Stimulated activated CD4-positive, alpha-beta T cell treated with anti-CD3 and anti-CD28 coated beads, Interleukin-15, amount 100 ng/mL, for 48 hours (primary cell): ENCODE data around the gene ZBTB42.

ENCODE experiments used
- DNase-seq, 2 donors: peaks; one replicate each; pipeline ENCODE4 v3.0.0-alpha.2; 2020; ENCODE audit warnings: low read depth in 2 of 2

The ZBTB42 gene

DNA sequence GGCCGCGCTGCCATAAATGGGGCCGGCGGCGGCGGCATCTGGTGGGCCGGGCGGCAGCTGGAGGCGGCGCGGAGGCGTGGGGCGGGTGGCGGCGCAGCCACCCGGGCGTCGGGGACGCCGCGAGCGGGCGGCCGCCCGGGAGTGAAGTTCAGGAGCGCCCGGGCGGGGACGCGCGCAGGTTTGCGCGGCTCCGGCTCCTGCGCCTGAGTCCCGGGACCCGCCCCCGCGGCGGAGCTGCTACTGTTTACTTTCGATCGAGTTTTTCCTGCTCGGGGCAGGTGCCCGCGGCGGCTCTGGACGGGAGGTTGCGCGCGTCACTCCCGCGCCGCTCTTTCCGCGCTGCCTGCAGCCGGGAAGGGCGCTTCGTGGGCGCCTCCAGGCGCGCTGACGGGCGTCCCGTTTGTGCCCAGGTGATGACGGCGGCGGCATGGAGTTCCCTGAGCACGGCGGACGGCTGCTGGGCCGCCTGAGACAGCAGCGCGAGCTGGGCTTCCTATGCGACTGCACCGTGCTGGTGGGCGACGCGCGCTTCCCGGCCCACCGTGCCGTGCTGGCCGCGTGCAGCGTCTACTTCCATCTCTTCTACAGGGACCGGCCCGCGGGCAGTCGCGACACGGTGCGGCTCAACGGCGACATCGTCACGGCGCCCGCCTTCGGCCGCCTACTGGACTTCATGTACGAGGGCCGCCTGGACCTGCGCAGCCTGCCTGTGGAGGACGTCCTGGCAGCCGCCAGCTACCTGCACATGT, at the start of gene ZBTB42:
TSS of gene ZBTB42 (plus strand) at position 331 of the 749 bp plus-strand sequence. CDS start at position 428, 97 bp downstream.
- DNase-seq, result peak in 1 of 2 donors; percentile 50

DNA sequence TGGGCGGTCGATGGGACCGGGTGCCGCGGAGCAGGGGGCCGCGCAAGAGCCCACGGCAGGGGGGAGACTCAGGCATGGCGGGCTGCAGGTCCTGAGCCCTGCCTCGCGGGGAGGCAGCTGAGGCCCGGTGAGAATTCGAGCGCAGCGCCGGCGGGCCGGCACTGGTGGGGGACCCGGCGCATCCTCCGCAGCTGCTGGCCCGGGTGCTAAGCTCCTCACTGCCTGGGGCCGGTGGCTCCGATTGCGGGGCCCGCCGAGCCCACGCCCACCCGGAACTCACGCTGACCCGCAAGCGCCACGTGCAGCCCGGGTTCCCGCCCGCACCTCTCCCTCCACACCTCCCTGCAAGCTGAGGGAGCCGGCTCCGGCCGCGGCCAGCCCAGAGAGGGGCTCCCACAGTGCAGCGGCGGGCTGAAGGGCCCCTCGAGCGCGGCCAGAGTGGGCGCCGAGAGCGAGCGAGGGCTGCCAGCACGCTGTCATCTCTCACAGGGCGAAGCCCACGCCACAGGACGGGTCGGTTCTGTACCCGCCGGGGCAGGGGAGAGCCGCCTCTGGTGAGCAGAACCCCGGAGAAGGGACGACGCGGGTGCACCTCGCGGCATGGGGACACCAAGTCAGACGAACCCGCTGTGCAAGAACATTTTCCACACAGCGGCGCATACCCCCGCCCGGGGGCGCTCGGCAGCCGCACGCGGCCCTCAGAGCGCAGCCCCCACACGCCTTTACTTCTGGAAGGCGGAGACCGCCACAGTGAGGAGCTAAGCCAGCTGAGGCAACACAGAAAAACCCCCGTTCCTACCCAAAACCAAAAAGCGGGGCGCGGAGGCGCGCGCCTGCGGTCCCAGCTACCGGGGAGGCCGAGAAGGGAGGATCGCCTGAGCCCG, 49.1 kb upstream of the ZBTB42 start:
- no peak for DNase-seq

DNA sequence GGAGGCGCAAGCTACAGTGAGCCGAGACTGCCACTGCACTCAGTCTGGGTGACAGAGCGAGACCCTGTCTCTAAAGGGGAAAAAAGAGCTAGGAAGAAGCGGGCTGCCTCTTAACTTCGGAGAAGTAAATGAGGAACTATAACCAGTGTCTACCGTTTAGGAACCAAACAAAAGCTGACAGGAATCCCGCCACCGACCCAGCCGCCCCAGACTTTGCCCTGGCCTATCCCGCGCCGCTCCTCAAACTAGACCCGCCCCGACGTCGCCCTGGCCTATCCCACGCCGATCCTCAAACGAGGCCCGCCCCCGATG, 48.5 kb upstream of the ZBTB42 start:
- no peak for DNase-seq

DNA sequence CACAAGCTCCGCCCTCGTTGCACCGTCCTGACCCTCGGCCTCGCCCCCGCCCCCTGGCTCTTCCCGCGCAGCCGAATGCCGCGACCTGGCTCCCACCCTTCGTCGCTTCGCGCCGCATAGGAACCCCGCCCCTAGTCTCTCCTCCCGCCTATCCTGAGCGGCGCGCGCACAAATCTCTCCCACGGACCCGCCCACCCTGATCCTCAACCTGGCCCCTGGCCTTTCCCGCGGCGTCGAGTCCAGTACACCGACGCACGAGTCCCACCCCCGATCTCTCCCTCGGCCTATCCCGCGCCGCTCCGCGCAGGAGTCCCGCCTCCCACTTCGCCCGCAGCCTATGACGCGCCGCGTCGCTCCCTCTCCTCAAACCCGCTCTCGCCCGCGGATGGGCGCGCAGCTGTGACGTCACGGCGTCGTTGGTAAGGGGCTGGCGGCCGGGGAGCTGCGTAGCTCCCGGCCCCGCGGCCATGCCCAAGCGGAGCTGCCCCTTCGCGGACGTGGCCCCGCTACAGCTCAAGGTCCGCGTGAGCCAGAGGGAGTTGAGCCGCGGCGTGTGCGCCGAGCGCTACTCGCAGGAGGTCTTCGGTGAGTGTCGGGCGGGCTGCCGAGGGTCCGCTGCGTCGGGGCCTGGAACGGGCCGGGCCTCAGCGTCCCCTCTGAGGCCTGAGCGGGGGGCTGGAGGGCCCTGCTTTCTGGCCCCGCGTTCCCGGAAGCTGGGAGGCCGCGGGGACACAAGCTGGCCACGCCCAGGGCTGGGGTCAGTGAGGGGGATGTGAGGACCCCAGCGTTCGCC, 48.0 kb upstream of the ZBTB42 start, which contains the start of gene SIVA1:
TSS of gene SIVA1 (plus strand) at position 413 of the 793 bp plus-strand sequence. CDS start at position 468, 55 bp downstream.
- DNase-seq, result peak; percentile 100

DNA sequence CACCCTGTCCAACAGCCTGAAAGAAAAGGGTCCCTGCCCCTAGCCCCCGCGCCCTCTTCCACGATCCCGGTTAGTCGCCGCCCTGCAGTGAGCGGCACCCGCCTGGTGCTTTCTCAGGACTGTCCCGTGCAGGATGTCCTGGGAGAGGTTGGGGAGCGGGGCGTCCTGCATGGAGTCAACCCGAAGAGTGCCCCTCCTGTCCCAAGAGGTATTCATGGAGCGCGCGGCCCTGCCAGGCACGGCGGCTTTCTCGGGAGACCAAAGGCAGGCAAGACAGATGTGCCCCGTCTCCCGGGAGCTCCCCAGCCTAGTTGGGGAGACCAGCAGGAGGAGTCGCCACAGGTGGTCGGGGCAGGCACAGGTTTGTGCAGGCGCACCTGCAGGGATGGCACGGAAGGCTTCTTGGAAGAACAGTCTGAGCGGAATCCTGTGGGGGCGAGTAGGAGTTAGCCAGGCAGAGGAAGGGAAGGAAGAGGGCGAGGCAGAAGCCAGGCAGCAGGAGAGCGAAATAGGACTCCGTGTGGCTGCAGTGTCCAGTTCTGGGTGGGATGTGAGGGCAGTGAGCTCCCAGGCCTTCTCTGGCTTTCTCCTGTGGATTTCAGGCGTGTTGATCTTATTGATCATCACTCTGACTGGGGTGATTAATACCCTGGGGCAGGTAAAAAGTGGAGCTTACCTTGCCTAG, 47.2 kb upstream of the ZBTB42 start:
- DNase-seq, result no peak

DNA sequence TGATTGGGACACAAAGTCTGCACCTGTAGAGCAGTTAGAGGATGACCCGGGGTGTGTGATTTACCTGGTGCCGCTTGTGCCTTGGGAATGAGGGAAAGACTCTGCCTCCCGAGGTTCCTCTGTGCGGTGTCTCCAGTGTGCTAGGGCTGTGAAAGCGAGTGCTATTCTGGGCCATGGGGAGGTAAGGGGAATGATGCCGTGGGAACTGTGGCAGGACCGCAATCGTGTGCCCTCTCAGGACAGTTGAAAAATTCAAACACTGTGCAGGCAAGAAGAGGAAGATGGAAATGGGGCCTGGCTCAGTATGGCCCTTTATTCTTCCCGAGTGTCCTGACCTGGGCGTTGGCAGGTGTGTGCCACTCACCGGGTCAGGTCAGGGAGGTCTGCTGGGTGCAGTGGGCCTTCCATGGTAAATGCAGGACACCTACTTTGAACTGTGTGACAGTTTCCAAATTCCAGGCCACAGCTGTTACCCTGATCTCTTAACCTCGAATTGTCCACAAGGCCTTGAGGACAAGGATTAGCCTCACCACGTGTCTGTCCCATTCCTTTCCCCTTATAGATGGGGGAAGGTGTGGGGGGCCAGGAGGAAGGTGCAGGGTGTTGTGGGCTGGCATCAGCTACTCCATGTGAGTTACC, 46.6 kb upstream of the ZBTB42 start:
- DNase-seq, result no peak

DNA sequence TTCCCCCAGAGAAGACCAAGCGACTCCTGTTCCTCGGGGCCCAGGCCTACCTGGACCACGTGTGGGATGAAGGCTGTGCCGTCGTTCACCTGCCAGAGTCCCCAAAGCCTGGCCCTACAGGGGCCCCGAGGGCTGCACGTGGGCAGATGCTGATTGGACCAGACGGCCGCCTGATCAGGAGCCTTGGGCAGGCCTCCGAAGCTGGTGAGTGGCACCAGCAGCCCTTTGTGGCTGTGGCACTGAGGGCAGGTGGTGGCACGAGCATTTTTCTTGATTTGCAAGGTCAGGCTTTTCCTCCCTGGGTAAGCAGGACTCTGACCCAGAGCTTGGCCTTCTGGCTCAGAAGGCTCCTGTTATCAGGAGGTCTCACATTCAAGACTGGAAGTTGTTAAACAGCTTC, 45.3 kb upstream of the ZBTB42 start:
- DNase-seq, result no peak

DNA sequence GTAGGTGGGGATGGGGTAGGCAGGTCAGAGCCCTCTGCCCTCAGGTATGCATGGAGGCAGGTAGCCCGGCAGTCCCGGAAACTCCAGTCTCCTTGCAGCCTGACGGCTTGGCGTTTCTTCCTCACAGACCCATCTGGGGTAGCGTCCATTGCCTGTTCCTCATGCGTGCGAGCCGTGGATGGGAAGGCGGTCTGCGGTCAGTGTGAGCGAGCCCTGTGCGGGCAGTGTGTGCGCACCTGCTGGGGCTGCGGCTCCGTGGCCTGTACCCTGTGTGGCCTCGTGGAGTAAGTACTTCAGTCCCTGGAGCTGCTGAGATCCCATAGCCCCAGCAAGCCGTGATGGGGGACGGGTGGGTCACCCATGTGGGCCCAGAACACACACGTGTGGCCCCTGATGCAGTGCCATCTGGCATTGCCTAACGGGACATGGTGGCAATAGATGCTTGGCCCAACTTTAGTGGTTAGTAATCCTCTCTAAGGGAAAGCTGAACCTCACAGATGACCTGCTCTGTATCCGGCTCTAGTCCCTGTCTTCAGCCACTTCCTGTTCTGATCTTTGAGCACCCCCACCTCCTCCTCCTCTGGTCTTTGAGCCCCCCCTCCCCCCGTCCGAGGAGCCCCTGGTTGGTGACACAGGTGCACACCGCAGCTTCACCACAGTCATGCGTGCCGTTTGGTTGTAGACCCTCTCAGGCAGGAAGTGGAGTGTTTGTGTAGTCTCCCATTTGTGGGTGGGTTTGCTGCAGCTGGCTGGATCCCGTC, 44.2 kb upstream of the ZBTB42 start:
- DNase-seq, result no peak

DNA sequence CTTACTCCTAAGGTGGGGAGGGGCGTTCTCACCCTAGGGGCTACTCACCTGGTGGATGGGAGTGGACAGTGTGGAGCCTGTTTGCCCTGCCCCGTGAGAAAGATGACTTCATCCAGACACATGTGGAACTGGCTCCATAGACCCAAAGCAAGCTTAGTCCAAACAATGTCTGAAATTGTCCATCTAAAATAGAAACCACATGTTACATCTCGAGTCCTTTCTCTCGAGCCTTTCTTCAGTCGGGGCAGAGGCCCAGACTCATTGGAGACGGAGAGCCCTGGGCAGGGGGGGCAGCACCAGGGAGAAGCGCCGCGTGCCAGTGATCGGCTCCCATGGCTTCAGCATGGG, 43.7 kb upstream of the ZBTB42 start:
- no peak for DNase-seq

DNA sequence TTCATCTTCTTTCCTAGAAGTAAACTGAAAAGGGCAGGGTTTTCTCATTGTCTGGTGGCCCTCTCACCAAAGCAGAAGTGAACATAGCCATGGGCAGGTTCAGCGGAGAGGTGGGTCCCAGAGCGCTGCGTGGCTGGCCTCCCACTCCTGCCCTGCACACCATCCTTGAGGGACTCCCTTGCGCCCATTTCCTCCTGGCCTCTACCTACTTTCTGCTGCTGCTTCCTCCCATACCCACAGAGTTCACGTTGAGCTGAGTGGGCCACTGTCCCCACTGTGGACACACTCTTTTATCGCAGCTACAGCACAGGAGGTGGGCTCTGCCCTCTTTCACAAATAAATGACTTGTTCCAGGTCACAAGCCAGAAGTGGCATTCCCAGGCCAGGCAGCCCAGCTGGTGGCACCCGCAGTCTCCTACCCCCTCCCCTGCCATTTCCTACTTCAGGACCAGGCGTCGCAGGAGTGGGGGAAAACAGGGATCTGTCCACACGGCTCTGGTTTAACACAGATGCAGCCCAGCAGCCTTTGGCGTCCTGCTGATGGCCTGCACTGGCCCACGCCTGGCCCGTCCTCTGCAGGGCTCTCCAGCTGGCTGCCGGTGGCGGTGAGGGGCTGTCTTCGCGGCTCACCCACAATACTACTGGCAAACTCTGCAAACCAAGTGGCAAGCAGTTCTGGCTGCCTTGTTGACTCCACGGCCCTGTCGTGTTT, 43.1 kb upstream of the ZBTB42 start:
- DNase-seq, result no peak

DNA sequence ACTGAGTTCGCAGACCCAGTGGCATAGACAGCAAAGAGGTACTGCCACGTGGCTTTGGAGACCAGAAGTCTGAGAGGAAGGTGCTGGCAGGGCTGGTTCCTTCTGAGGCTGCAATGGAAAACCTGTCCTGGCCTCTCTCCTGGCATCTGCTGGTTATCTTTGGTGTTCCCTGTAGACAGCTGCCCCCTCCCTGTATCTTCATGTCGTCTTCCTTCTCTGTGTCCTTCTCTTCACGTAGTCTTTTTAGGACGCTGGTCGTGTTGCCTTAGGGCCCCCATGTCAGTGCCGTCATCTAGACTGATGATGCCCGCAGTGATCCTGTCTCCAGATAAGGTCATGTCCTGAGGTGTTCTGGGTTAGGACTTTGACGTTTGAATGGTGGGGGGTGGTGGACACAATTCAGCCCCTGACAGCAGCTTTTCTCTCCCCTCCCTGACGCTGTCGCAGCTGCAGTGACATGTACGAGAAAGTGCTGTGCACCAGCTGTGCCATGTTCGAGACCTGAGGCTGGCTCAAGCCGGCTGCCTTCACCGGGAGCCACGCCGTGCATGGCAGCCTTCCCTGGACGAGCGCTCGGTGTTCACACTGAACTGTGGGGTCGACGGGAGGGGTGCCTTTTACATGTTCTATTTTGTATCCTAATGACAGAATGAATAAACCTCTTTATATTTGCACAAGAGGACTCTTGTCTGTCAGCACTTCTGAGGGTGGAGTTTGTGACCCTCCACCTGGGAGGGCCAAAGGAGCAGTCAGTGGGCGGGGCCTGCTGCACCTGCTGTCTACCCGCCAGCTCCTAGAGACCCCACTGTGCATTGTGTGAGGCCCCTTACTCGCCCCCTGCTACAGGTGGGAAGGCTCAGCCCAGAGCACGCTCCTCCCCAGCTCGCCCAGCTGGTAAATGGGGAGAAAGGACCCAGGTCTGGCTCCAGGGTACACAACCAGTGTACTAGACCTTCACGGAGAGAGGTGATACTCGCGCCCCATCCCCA, 41.6 kb upstream of the ZBTB42 start:
- DNase-seq, result no peak

DNA sequence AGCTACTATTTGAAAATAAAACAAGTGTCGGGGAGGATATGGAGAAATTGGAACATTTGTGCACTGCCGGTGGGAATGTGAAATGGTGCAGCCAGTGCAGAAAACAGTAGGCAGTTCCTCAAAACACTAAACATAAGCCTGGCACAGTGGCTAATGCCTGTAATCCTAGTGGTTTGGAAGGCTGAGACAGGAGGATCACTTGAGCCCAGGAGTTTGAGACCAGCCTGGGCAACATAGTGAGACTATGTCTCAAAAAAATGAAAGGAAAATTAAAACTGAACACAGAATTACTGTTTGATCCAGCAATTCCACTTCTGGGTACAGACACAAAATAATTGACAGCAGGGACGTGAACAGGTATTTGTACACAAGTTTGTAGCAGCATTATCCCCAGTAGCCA, 35.4 kb upstream of the ZBTB42 start:
- no peak for DNase-seq

DNA sequence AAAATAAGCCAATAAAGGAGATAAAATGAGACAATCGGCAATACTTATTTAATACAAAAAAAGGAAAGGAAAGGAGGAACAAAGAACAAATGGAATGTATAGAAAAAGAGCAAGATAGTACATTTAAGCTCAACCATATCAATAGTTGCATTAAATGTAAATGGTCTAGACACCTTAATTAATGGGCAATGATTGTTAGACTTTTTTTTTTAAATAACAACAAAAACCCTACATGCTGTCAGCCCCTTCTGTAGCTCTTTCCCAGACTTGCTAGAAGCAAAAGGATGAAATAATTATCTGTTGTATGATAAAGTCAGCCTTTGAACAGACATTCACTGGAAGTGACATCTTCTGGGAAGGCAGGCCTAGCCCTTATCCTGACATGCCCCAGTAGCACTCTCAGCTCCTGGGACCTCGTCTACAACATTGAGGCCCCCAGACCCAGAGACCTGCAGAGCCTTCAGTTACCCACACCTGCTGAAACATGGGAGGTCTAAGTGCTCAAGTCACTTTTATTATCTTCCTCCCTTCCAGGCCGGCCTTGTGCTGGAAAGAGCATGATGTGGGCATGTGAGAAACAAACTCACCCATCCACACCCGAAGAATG, 34.5 kb upstream of the ZBTB42 start:
- no peak for DNase-seq

DNA sequence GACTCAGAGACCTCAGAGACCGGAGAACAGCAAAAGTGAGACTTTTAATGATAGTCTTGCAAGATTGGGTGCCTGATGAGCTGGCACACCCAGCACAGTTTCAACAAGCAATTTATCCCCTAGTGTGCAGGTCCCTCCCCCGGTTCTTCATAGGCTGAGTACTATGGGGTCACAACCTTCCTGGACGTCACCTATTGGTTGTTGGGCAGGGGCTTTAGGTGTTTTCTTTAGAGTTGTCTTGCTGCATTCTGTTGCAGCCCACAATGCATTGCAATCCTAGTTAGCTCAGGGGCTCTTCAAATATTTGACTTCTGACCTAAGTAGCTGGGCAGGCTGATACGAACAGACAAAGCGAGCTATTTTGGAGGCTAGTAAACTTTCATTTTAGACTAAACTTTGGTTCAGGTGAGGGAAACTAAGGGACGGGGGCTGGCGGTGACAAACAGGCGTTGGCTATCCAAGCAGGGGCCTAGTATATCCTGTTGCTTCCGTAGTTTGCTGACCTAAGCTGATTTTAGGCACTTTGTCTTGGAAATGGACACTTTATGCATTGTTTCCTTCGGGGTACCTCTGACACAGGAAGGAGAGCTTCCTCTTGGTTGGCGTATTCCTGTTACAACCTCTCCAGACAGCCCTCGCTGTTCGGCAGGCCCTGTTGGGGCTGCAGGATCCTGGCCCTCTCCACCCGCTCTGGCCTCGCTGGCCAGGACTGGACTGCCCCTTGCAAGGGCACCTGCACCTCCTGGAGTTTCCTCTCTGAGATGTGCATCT, 33.9 kb upstream of the ZBTB42 start:
- no peak for DNase-seq

DNA sequence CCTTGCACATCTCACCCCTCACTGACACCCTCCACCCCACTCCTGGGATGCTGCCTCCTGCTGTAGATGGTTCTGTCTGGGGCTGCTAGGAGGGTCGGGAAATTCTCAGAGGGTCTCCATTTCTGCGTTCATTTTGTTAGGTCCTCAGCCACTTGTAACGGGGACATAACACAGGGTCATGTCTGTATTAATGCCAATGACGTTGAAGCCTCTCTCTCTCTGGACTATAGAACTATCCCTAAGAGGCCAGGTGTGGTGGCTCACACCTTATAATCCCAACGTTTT, 33.3 kb upstream of the ZBTB42 start:
- no peak for DNase-seq

DNA sequence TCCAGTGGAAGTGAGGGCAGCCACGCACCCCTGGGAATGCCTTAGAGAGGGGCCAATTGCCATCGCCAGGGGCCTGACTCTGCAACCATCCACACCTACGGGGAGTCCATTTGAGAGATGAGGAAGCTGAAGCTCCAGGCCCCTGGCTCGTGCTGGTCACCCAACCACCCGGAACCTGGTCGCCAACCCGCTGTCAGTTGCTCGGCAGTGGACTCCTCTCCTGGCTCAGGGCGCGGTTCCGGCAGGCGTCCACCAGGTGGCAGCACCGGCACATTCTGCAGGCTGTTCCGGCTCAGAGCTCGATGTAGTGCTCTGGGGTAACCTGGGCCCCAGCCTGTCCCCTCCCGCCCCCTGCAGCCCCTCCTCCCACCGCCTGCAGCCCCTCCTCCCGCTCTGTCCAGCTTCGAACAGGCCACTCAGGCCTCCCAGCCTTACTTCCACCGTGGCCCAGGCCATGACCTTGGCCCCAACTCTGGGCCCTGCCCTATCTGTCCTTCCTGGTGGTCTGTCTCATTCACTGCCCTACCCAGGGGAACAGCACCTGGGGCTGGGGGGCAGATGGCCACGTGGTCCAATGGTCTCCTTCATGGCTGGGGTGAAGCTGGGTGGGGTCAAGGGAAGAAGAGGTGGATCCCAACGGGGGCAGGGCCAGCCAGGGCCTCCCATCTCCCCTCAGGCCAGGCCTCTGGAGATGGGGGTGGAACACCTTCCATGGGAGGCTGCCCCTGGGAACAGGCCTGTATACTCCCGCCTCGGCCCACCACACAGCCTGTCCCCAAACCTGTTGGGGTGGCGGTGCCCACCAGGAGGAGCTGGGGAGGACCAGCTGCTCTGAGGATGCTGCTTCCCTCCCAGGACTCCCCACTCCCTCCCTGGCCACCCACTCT, 32.2 kb upstream of the ZBTB42 start:
- DNase-seq, result peak; percentile 75 to 86
